Esophagus mucosa (tissue), 1 donor: ENCODE results near the gene TMCC2. TPM values are rescaled to one million over a fixed set of nuclear protein-coding genes. Genes with fewer than 3 reads are reported as not detected.
A peak's percentile ranks its signal among the peaks of the same experiment; 100 is the strongest.
"Not testable (repeated sequence)": the region's sequence is repeated elsewhere in the genome, so short reads cannot be mapped to it uniquely, and the experiment has no call there.

Experiments used
- ATAC-seq: fragments of 200-7000 bp; cut with Tn5 transposase; one replicate; pipeline ENCODE4 v1.9.1; 2020
- total RNA-seq: library from RNA; stranded (reverse); gene quantifications from one replicate; pipeline ENCODE4 v1.2.4, GENCODE V29; 2023
- donor health status: DM: yes; HTN: yes; CAD: no.

TMCC2 gene
- total RNA-seq, 1 donor from 2014 or later: 1.00 TPM

DNA sequence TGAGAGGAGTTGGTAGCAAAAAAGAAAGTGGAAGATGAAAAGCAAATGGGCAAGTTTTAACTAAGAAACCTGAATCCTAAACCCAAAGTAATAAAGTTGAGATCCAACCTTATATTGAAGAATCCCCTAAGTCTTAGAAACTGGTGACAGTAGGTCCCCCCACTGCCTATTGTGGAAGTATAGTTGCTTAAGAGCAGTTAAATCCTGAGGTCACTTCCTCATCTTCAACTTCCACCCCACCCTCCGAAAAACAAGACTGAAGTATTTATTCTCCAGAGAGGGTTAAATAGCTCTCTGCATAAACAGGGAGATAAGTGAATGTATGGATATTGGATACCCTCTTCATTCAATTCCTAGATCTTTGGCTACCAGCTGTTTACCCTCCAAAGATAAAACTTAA lies 13.0 kb upstream of the TMCC2 start:
- no peak for ATAC-seq

DNA sequence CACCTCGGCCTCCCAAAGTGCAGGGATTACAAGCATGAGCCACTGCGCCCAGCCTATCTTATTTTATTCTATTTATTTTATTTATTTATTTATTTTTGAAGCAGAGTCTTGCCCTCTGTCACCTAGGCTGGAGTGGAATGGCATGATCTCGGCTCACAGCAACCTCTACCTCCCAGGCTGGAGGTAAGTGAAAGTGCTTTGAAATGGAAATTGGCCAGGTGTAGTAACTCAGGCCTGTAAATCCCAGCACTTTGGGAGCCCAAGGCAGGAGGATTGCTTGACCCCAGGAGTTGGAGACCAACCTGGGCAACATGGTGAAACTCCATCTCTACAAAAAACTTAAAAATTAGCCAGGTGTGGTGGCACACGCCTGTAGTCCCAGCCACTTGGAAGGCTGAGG lies 11.2 kb upstream of the TMCC2 start:
- ATAC-seq: no peak

DNA sequence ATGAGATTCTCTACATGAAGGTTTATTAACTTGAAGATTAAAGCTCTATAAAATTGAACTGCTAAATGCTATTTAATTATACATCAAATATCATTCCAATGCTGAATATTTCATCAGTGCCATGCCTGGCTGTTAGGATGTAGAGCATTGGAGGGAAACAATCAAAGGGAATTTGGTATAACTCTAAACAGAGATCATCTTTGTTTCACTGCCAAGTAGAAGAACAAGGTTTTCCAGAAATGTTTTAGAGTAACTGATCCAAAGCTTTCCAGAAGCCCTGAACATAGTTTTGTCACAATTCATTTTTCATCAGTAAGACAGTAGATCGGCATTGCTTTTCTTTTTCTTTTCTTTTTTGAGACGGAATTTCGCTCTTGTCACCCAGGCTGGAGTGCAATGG lies 10.3 kb upstream of the TMCC2 start:
- ATAC-seq: no peak

DNA sequence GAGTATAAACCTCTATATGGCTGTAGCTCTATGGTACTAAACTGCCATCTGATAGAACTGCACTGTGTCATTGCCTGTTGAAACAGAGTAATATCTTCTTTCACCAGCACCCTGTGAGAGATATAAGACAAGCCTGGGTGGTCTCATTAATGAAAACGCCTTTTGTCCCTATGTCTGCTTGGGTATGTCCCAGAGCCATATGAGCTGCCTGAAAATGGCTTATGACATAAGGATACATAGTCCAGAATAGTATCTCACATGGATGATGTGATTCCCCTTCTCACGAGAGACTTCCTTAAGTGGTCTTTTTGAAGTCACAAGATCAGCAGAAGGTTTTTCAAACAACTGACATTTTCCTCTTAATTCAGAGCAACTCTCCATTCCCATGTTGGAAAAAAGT lies 7.3 kb upstream of the TMCC2 start:
- ATAC-seq: no peak

DNA sequence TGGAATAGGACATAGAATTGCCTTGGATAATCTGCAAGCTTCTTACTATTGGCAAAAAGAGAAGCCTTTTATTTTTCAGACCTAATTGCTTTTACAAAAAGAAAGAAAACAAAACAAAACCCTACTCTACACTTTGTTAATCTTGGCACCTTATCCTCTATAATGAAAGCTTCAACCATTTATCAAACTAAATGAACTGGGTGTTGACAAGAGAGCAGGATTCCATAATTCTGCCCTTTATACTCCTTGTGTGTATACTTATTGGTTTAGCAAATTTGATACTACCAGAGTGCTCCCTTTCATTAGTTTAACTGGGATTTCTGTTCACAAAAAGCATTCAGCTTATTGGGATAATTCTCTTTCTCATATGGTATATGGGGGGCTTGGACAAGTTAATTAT lies 3.0 kb upstream of the TMCC2 start:
- no peak for ATAC-seq

DNA sequence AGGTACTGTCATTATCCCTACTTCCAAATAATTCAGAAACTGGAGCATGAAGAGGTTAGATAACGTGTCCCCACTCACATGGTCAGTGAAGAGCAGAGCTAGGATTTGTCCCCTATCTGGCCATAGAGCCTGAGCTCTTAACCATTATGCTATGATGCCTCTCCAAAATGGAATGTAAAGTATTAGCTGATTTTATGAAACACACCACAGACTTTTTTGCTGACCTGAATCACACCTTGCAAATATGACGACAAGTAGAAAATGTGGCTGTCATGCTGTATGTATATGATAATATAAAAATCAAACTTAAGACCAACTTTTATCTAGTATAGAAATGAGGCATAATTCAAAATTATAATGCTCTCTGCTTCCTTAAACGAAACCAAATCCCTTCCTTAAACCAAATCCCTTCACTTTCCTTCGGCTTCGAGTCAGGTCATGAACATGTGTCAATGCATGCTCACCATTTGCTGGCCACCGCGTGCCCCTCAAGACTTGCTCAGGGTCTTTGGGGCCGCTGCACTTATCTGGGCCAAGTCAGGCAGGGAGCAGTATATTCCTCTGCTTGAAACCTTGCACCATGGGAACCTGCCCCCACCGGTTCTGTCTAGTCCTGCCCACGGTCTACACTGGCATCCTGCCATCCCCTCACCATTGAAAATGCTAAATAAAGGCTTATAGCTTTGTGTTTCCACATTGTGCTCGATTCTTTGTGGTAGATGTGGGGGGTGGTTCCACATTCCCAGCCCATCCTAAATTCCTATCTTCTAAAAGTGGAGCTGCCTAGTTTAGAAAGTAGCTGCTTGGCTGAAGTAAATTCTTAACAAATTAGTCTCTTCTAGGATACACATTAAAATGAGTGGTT lies 1.6 kb upstream of the TMCC2 start:
- ATAC-seq: peak; percentile 46

DNA sequence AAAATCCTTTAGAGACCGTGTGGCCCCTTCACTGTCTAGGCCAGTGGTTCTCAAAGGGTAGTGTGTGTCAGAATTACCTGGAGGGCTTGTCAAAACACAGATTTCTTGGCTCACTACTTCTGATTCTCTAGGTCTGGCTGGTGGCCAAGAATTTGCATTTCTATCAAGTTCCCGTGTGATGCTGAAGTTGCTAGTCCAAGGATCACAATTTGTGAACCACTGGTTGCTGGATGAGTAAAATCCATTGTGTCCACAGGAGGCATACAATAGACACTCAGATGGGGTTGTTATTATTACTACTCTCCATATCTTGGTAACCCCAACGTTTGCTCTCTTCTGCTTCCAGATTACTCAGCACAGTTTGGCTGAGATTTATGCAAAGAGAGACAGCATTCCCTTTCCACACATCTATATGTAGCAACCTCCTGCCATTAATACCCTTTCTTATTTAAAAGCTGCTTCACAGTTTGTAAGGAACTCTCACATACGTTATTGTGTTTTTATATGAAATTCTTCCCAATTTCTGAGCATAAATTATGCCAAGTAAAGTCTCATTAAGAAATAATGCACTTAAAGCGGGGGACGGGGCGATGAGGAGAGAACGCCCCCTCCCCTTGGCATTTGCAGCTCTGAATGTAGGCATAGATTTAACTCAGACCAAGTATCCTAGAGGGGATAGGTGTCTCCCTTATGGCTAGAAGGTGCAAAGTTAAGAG lies 720 bp upstream of the TMCC2 start:
- ATAC-seq: peak; percentile 44

DNA sequence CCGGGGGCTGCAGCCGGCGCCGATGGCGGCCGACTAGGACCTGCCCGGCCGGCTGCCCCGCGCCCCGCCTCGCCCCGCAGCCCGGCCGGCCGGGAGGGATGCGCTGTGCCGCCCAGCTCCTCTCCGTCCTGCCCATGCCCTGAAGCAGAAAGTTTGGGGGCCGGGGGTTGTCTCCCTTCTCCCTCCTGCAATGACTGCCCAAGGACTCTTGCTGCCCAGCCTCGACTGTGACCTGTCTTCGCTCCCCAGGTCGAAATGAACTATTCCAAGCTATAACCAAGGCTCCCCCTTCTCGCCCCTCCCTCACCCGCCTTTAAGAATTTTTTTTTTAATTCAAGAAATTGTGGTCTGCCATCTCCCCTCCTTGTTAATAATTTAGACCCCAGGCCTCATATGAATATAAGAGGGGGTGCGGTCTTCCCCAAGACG lies 361 bp downstream of the TMCC2 start:
- no peak for ATAC-seq

DNA sequence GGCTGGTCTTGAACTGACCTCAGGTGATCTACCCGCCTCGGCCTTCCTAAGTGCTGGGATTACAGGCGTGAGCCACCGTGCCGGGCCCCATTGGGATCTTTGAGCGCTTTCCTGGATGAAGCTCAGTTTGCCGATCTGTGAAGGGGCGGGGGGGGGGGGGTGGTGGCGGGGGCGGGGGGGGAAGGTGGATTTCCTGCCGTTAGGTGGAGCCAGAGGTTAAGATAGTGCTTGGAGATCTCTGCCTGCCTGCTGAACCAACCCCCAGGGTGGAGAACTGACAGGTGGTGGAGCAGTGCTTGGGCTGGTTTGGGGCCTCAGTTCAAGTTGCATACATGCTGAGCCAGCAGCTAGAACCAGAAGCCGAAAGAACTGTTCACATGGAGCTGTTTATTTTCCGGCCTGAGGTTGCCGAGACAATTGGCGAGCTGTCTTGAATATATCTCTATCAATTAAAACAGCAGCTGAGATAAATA lies 1.7 kb downstream of the TMCC2 start:
- ATAC-seq: peak; percentile 72

DNA sequence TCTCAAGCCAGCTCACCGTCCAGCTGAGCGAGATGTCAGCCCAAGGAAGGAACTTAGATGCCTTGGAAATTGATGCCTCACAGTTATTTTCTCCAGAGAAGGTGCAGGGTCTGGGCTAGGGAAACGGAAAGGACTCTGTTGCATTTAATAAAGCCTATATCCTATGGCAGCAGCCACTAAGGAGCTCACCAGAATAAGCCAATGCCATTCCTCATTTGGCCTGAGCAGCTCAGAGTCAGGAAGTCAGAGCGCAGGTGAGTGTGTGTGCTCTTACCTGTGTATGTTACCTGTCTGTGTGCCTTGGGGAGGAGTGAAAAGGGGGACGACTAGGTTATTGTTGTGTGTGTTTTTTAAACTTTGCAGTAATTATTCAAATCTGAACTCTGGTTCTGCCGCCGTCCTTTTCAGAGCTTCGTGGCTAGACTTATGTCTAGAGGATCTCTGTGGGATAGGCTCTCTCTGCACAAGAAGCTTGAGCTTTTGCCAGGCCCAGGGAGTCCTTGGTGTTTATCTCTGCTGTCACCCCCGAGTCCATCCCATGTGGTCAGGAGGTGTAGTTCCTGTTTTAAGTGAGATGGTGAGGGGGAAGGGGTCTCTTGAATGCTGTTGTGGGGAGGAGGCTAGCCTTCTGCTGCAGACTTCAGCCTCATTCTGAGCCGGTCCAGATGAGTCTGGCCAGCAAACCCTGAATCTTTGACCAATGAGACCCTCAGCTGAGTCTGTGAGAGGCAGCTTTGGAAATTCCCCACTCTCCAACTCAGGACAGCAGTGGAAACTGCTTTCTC lies 2.4 kb downstream of the TMCC2 start:
- no peak for ATAC-seq

DNA sequence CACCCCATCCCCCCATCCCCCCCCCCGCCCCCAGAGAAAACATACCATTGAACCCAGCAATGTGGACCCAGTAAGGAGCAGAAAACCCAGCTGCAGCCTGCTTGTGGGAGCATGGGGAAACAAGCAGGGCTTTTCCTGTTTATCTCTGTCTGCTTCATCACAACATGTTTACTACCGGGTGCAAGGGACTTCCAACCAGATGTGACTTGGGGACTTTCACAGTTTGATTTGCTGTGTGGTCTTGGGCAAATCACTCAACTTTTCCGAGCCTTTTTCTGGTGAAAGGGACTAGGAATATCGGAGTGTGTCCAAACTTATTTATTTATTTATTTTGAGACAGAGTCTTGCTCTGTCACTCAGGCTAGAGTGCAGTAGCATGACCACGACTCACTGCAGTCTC lies 3.2 kb downstream of the TMCC2 start:
- ATAC-seq: no peak

DNA sequence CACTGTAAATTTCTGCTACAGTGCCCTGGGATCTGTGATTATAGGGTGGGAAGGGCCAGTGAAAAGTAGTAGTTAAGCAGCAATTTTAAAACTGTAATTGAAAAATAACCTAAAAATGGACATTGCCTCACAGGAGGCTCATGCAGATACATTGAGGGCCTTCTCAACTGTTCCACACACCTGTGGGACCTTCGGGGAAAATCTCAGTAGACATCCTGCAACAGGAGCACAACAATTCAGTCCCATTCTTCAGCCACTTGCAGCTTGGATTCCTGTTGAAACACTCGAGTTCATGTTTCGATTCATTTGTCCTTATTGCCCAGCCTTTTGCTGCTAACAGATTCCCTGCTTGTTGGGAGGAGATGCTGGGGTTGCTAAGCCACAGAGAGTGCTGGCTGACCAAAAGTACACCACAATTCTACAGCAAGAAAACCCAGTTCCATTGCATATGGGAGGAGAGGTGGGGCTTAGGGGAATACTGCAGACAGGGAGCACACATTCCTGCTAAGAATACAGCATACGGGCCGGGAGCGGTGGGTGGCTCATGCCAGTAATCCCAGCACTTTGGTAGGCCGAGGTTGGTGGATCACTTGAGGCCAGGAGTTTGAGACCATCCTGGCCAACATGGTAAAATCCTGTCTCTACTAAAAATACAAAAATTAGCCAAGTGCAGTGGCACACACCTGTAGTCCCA lies 4.5 kb downstream of the TMCC2 start:
- ATAC-seq: no peak

DNA sequence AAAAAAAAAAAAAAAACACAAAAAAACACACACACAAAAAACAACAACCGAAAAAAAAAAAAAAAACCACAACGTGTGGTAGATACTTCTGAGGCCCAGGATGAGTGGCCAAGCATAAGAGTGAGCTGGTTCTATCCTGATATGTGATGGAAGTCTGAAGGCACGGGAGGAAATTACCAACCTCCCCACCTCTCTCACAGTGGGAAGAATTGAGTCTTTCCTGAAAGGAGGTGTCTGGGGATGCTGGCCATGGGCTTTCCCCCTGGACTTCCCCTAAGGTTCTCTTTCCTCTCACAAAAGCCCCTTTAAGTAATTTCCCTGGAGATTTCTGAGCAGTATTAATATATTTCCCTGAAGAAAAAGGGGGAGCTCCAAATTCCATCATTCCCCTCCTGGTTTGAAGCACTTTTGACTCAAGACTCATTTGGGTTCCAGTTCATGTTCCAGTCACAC lies 5.2 kb downstream of the TMCC2 start:
- ATAC-seq: no peak

DNA sequence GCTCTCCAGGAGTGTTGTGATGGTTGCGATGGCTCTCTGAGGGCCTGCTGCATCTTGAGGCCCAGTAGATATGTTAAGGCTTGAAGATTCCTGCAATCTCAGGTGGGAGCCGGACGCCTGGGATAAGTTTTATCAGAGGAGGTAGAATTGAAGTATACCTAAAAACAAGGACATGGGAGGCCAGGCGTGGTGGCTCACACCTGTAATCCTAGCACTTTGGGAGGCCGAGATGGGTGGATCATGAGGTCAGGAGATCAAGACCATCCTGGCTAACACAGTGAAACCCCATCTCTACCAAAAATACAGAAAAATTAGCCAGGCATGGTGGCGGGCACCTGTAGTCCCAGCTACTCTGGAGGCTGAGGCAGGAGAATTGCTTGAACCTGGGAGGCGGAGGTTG lies 6.2 kb downstream of the TMCC2 start:
- not testable (repeated sequence) for ATAC-seq

DNA sequence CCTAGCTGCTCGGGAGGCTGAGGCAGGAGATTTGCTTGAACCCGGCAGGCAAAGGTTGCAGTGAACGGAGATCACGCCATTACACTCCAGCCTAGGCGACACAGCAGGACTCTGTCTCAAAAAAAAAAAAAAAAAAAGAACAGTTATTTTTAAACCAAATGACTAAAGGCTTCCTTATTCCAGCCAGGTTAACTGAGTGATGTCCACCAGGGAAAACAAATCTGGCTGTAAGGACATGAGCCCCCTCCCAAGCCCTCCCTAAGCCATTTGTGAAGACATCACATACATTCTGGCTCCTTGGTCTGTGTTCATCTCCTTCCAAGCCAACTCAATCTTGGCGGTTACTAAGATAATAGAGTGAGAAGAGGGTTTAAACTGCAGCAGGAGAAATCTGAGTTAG lies 8.2 kb downstream of the TMCC2 start:
- no peak for ATAC-seq

DNA sequence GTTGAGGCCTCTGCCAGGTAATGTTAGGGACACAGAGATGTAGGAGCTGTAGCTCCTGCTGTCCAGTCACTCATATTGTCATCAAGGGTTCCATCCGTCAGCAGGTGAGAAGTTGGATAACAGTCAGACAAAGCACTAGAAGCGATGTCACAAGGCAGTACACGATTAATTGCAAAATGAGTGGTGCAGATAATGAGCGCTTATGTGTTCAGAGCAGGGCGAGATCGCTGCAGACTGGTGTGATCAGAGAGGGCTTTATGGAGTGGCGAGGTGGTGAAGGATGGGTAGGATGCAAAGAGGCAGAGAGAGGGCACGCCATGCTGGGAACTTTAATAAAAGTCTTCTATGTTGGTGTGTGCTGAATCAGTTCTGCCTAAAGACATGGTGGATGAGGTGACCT lies 8.8 kb downstream of the TMCC2 start:
- ATAC-seq: no peak

DNA sequence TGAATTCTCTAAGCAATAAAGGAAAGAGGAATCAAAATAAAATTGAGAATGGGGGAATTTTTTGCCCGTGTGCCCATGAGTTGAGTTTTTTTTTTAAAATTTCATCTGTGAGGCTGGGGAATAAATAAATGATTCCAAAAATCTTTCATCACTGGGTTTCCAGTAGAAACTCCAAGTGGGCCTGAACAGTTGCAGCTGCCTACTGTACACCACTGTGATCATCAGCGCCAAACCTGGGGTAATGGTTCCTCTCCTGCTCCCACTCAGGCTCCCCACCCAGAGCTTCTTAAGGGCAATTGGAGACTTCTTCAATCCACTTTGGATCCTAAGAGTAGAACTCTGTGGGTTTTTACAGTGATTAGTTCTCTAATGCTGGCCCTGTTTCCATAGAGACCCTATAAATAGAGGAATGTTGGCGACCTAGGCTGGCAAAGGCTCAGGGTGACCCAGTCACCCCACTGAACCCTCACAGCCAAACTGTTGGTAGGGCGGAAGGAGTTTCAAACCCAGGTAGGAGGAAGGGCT lies 9.3 kb downstream of the TMCC2 start:
- no peak for ATAC-seq

DNA sequence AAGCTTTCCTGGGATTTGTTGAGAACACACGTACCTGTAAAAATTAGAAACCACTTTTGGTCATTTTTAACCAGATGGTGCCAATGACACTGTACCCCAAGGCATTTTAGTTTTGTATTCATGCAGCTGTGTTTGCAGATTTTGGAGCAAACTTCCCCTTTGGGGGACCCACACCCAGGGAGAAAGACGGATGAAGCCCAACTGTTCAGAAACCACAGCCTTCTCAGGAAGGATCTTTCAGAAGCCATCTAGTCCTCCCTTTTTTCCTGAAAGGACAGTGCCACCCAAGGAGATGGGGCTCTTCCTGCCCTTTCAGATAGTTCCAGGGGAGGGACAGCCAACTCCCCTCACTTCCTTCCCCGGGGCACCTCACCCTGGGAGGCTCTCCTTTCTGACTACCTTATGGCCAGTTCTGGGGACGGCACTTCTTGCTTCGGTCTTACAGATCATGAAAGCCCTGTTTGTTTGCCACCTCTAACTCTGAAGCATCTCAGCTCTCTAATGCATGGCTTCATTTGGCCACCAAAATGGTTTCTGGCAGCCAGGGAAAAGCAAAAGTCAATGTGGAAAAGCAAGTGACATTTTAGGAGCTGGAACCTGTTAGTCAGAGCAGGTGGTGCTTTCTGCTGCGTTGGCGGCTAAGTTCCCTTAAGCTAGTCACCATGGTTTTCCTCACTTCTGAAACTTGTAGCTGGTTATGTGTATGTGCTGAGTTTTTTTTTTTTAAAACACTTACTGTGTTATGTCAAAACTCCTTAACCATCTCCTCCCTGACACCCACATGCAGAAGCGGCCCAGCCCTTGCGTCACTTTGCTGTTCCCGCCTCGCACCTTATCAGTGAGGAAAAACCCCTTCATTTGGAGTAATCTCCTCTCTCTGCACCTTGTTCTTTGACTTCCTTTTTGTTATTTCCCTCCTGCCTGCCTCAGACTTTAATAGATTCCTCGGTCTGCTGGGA lies 10.1 kb downstream of the TMCC2 start:
- no peak for ATAC-seq

DNA sequence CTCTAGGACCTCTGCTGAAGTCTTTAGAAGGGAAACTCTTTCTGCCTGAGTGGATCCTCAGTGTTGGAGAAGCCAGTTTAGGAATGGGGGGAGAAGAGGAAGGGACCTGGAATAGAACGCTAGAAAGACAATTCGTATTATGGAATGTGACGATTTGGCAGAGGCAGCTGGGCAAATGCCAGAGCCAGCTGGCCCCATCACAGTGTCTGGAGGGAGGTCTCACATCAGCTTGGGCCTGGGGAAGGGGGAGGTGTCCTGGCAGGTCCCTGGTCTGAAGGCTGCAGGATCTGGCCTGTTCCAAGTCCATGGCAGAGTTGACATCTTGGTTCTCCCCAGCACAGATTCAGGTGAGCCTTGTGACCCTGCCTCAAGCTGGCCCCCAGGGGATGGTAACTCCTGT lies 11.3 kb downstream of the TMCC2 start:
- ATAC-seq: no peak

DNA sequence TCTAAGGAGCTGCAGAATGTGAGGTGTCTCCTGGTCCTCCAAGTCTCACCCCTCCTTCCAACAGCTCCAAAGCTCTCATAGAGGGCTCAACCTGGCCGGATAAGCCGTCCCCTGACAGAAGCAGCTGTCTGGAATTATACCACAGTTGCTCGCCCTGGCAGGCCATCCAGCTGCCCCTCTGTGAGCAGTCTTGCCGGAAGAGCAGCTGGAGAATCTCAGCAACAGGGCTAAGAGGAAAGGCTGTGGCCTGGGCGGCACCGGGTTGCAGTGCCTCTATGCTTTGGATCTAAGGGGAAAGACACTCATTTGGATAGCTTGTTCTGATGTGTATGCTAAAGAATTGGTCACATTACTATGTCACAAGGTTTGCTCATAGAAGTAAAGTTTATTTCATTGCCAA lies 12.4 kb downstream of the TMCC2 start:
- peak; percentile 19 for ATAC-seq

DNA sequence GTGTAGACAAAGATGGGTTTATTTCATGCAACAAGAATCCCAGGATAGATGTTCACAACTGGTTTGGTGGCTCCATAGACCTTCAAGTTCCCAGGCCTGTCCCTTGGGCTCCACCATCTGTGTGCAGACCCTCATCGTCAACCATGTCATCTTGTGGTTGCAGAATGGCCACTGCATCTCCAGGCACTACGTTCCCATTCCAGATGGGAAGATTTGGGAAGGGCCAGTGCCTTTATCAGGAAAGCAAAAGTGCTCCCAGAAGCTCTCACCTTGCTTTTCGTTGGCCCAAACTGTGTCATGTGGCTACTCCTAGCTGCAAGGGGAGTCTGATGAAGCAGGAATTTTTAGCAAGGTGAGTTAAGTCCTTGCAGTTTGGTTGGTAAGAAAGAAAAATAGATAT lies 12.8 kb downstream of the TMCC2 start:
- ATAC-seq: no peak
